ENCODE data around the gene NCKAP1.
A peak's percentile ranks its signal among the peaks of the same experiment; 100 is the strongest.

Gene NCKAP1

GRCh38 chr2:182920089-182920488 lies 118.2 kb downstream of the NCKAP1 start:
- no peak overlapping the region for H3K9ac ChIP-seq (ENCODE audit: insufficient read length)
- no peak overlapping the region for H3K4me3 ChIP-seq
- no peak for DNase-seq (ENCODE audit: low read depth, low spot score)
- H3K9me3 ChIP-seq (ENCODE audit: low read depth, low read length): no peaks in the 10 kb centered on the region
- H3K27ac ChIP-seq: no peak overlapping the region
- no peak for TF ChIP-seq POLR2AphosphoS5 (IDR thresholded peaks at IDR 0.05; ENCODE audit: borderline replicate concordance, low read depth, low read length)
- no peak for TF ChIP-seq EZH2 (IDR thresholded peaks at IDR 0.05)
- TF ChIP-seq FOXP2 (optimal IDR thresholded peaks at IDR 0.05; ENCODE audit: control extremely low read depth, extremely low read length, insufficient read depth): no peak
- H3K36me3 ChIP-seq (ENCODE audit: insufficient read depth, low read length): peaks cover 63% of the 10 kb centered on the region

DNA sequence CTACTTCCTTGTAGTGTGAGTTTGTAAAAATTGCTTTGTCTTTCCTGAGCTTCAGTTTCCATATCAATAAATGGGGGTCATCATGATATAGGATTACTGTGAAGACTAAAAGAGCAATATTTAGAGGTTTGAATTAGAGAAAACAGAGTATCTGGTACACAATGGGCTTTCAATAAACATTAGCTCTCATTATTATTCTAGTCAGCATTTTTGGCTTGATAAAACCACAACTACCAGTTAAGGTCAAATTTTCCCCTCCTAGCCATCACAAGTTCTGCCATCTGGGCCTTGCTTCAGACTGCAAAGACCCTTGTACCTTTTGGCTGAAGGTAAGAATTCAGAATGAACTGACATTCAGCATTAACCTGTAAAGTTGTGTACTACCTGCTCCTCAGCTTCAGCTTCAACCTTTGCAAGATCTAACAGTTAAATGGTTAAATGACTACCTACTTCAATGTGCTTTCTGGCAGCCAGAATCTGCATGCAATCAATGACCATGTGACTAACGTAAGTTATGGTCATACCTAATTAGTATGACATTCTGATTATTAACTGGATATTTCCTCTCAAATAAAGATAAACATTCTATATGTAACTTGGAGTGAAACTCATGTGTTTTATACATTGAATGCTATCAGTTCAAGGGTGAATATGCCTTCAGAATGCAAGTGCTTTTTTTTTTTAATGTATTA lies 119.2 kb downstream of the NCKAP1 start:
- Histone ChIP-seq H3K4me3 (no peak overlapping the region), H3K27ac (no peak overlapping the region), H3K36me3 (ENCODE audit: insufficient read depth, low read length) (peaks cover 57% of the 10 kb centered on the region), H3K9me3 (ENCODE audit: low read depth, low read length) (no peaks in the 10 kb centered on the region), H3K9ac (ENCODE audit: insufficient read length) (no peak overlapping the region)
- TF ChIP-seq FOXP2 (optimal IDR thresholded peaks at IDR 0.05; ENCODE audit: control extremely low read depth, extremely low read length, insufficient read depth): no peak
- no peak for DNase-seq (ENCODE audit: low read depth, low spot score)

GRCh38 chr2:182917924-182918323 lies 120.3 kb downstream of the NCKAP1 start:
- Histone ChIP-seq H3K36me3 (ENCODE audit: insufficient read depth, low read length) (peaks cover 47% of the 10 kb centered on the region), H3K9me3 (ENCODE audit: low read depth, low read length) (no peaks in the 10 kb centered on the region), H3K27ac (peak overlapping the region; percentile 34; the same call in 1 of the 2 replicates)

DNA sequence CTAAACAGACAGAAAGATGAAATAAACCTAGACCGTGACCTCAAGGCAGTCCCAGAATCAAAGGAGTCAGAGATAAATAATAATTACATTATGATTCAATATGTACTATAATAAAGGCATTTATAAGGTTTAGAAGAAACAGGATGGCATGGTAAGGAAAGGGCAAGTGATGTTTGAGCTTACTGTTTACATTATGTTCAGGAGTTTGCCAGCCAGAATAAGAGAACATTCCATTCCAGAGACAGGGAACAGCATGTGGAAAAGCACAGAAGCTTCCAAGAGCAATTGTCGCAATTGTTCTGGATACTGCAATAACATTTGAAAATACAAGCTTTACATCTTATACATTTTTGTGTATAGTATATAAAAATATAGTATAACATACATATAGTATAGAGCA lies 121.8 kb downstream of the NCKAP1 start:
- Histone ChIP-seq H3K27ac (no peak overlapping the region), H3K4me3 (no peak overlapping the region)

More at GRCh38 chr2:182917924-182918323, 120.3 kb downstream of the NCKAP1 start:
- no peak overlapping the region for H3K4me3 ChIP-seq
- no peak overlapping the region for H3K9ac ChIP-seq (ENCODE audit: insufficient read length)
- TF ChIP-seq POLR2AphosphoS5 (IDR thresholded peaks at IDR 0.05; ENCODE audit: borderline replicate concordance, low read depth, low read length) (no peak), EZH2 (IDR thresholded peaks at IDR 0.05) (no peak), FOXP2 (optimal IDR thresholded peaks at IDR 0.05; ENCODE audit: control extremely low read depth, extremely low read length, insufficient read depth) (no peak)
- DNase-seq (ENCODE audit: low read depth, low spot score): no peak

DNA sequence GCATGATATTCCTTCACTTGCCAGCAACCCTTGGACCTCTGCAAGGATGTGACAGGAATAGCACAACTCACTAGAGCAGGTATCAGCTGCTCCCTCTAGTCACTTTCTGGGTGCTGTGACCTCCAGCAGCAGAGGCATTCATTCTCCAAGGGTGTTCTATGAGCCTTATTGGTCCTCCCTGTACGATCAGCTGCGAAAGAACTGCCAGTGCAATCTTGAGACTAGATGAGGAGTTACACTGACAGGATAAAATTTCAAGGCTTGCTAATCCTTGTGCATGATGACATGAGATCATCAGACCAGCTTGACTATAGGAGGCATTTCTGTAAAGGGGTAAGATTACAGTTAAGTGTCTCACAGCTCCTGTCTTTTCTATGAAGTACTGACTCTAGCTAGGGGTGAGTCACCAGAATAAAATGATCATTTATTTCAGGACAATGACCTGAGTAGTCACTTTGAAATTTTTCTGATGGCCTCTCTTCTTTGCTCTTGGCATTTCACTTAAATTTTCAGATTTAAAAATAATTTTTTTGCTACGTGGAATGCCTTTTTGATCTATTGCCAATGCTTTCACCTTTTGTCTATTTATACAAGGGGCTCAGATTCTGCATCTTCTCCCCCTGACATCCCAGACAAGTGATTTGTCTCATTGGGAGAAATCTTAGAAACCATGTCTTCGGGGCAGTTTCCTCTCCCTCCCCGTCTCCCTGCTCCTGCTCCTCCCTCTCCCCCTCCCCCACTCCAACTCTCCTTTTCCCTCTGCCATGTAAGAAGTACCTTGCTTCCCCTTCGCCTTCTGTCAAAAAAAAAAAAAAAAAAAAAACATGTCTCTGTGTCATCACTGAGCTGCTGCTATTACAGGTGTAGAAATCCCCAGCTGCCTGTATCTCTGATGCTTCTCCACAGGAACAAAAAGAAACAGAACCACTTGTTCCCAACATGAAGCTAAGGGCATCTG lies 122.6 kb downstream of the NCKAP1 start:
- Histone ChIP-seq H3K27ac (peak overlapping the region; percentile 57; the same call in 1 of the 2 replicates), H3K9ac (ENCODE audit: insufficient read length) (no peak overlapping the region), H3K4me3 (no peak overlapping the region), H3K9me3 (ENCODE audit: low read depth, low read length) (no peaks in the 10 kb centered on the region), H3K36me3 (ENCODE audit: insufficient read depth, low read length) (peaks cover 36% of the 10 kb centered on the region)
- no peak for DNase-seq (ENCODE audit: low read depth, low spot score)
- TF ChIP-seq FOXP2 (optimal IDR thresholded peaks at IDR 0.05; ENCODE audit: control extremely low read depth, extremely low read length, insufficient read depth): no peak
- TF ChIP-seq EZH2 (IDR thresholded peaks at IDR 0.05): no peak
- TF ChIP-seq POLR2AphosphoS5 (IDR thresholded peaks at IDR 0.05; ENCODE audit: borderline replicate concordance, low read depth, low read length): no peak

More for the DNA sequence above, 121.8 kb downstream of the NCKAP1 start:
- no peak for DNase-seq (ENCODE audit: low read depth, low spot score)
- Histone ChIP-seq H3K9me3 (ENCODE audit: low read depth, low read length) (no peaks in the 10 kb centered on the region), H3K9ac (ENCODE audit: insufficient read length) (no peak overlapping the region), H3K36me3 (ENCODE audit: insufficient read depth, low read length) (peaks cover 36% of the 10 kb centered on the region)
- no peak for TF ChIP-seq FOXP2 (optimal IDR thresholded peaks at IDR 0.05; ENCODE audit: control extremely low read depth, extremely low read length, insufficient read depth)
- TF ChIP-seq POLR2AphosphoS5 (IDR thresholded peaks at IDR 0.05; ENCODE audit: borderline replicate concordance, low read depth, low read length): no peak
- no peak for TF ChIP-seq EZH2 (IDR thresholded peaks at IDR 0.05)

GRCh38 chr2:182914852-182915251 lies 123.4 kb downstream of the NCKAP1 start:
- peaks cover 36% of the 10 kb centered on the region for H3K36me3 ChIP-seq (ENCODE audit: insufficient read depth, low read length)
- TF ChIP-seq FOXP2 (optimal IDR thresholded peaks at IDR 0.05; ENCODE audit: control extremely low read depth, extremely low read length, insufficient read depth) (no peak), POLR2AphosphoS5 (IDR thresholded peaks at IDR 0.05; ENCODE audit: borderline replicate concordance, low read depth, low read length) (no peak), EZH2 (IDR thresholded peaks at IDR 0.05) (no peak)
- no peak for DNase-seq (ENCODE audit: low read depth, low spot score)
- no peak overlapping the region for H3K9ac ChIP-seq (ENCODE audit: insufficient read length)
- H3K4me3 ChIP-seq: no peak overlapping the region
- peak overlapping the region; percentile 57 for H3K27ac ChIP-seq
- H3K9me3 ChIP-seq (ENCODE audit: low read depth, low read length): no peaks in the 10 kb centered on the region

GRCh38 chr2:182913064-182913463 lies 125.2 kb downstream of the NCKAP1 start:
- no peaks in the 10 kb centered on the region for H3K9me3 ChIP-seq (ENCODE audit: low read depth, low read length)
- TF ChIP-seq POLR2AphosphoS5 (IDR thresholded peaks at IDR 0.05; ENCODE audit: borderline replicate concordance, low read depth, low read length): no peak
- TF ChIP-seq FOXP2 (optimal IDR thresholded peaks at IDR 0.05; ENCODE audit: control extremely low read depth, extremely low read length, insufficient read depth): no peak
- TF ChIP-seq EZH2 (IDR thresholded peaks at IDR 0.05): no peak
- no peak overlapping the region for H3K9ac ChIP-seq (ENCODE audit: insufficient read length)
- peaks cover 44% of the 10 kb centered on the region for H3K36me3 ChIP-seq (ENCODE audit: insufficient read depth, low read length)
- H3K27ac ChIP-seq: peak overlapping the region; percentile 93
- DNase-seq (ENCODE audit: low read depth, low spot score): no peak
- H3K4me3 ChIP-seq: peak overlapping the region; percentile 36

GRCh38 chr2:182912518-182912915 lies 125.7 kb downstream of the NCKAP1 start:
- H3K9ac ChIP-seq (ENCODE audit: insufficient read length): no peak overlapping the region
- H3K9me3 ChIP-seq (ENCODE audit: low read depth, low read length): no peaks in the 10 kb centered on the region
- DNase-seq (ENCODE audit: low read depth, low spot score): peak; percentile 94
- H3K4me3 ChIP-seq: peak overlapping the region; percentile 50
- TF ChIP-seq POLR2AphosphoS5 (IDR thresholded peaks at IDR 0.05; ENCODE audit: borderline replicate concordance, low read depth, low read length) (0 out of 2 replicates have a peak, but pooled peaks have one; percentile 42), FOXP2 (optimal IDR thresholded peaks at IDR 0.05; ENCODE audit: control extremely low read depth, extremely low read length, insufficient read depth) (no peak)
- H3K36me3 ChIP-seq (ENCODE audit: insufficient read depth, low read length): peaks cover 44% of the 10 kb centered on the region
- peak overlapping the region; percentile 93 for H3K27ac ChIP-seq
